Esophagus mucosa (tissue), 1 donor: ENCODE results near the gene ATAT1. TPM values are rescaled to one million over a fixed set of nuclear protein-coding genes. Genes with fewer than 3 reads are reported as not detected.
A peak's percentile ranks its signal among the peaks of the same experiment; 100 is the strongest.

Experiments used
- ATAC-seq: fragments of 200-7000 bp; cut with Tn5 transposase; one replicate; pipeline ENCODE4 v1.9.1; 2020
- total RNA-seq: library from RNA; stranded (reverse); gene quantifications from one replicate; pipeline ENCODE4 v1.2.4, GENCODE V29; 2023
- donor health status: DM: yes; HTN: yes; CAD: no.

Gene ATAT1
- total RNA-seq, 1 donor from 2014 or later, result 4.6 TPM

DNA sequence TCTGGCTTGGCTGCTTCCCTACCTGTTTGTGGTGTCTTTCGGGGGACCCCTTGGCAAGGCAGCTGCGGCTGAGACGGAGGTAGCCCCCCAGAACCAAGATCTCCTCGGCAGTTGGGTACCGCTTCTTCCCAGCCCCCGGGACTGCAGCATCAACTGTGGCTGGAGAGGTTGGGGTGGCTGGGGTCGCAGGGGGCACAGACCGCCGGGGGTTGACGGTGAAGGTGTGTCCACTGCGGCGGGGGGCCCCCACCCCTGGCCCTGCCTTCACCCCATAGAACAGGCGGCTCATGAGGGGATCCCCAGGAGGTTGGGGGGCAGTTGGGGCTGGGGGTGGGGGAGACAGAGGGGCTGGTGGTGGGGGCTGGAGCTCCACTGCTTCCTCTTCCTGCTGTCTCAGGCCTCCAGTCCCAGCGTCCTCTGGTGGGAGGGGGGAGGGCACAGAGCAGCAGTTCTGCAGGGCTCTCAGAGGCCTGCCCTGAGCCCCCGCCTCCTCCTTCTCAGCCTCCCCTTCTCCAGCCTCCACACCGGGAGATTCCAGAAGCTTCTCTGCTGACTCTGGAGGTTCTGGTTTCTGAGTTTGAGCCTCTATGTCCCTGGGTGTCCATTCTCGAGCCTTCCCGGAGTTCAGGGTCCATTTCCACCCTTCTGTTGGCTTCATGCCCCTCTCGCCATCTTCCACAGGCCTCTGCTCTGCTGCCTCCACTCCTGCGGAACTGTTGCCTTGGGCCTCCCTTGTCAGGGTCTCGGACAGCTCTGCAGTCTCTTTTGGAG lies 57.9 kb downstream of the ATAT1 start:
- no peak for ATAC-seq

DNA sequence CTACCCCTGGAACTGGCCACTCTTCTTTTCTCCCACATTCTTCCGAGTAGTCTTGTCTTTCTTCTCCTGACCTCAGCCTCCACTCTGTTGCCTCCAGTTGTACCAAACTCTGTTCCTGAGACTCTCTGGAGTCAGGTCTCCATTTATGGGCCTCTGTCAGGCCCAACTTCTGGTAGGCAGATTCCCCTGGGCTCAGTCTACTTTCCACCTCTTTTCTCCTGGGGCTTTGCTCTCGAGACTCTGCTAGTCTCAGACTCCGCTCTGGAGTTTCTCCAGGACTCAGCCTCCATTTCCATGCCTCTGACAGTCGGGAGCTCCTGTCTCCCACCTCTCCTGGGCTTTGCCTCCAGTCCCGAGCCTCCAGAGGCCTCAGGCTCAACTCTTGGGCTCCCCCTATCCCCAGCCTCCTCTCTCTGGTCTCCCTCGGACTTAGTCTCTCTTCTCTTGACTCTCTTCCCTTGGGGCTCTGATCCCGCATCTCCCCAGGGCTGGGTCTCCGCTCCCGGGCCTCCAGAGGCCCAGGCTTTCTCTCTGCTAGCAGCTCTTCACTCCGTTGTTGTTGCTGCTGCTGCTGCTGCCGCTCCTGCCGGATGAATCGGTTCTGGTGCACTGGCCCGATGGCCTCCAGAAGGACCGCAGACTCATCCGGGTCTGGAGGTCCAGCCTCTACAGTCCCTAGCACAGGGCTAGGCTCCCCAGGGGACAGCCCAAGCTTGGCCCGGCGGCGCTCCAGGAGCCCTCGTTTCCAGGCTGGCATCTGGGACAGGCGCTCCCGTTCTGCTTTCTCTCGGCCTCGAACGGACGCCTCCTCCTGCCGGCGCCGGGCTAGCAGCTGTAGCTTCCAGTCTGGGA lies 58.7 kb downstream of the ATAT1 start:
- no peak for ATAC-seq

DNA sequence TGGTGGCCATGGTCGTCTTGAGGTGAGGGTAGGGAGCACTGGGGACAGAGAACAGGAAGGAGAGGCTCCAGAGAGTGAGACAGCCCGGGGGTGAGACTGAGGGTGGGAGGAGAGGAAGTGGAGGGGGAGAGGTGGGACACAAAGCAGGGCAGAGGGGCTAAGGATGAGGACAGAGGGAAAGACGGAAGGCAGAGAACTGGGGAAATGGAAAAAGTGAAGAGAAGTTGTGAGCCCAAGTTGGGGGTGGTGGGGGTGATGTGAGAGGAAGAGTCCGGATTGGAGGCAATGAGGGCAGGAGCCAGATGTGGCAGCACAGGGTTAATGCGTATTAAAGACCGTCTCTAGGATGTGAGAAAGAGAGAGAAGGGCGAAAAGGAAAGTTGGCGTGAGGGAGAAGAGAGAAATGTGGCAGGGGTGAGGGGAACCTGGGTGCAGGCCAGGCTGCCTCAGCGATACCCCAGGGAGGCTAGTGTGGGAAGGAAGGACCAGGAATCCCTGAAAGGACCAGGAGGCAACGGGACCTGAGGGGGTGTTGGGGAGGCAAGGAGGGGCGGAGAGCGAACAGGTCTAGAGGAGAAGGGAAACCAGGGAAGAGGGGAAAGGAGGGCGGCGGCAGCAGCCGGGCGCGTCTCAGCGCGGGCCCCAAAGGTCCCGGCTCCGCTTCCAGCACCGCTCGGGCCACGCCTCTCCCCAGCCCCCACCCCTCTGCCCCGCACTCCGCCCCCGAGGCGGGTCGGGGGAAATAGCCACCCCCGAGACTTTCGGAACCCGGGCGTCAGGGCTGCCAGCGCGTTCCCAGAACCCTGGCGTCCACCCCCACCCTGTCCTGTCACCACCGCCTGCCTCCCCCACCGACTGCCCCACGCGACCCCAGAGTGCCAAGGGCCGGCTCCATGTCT lies 59.6 kb downstream of the ATAT1 start, which contains the start of gene PPP1R18:
Gene PPP1R18, minus strand, starts transcription at position 637 of the 899 bp plus-strand sequence. Its CDS starts 627 bp downstream, at position 10.
- peak; percentile 49 for ATAC-seq

DNA sequence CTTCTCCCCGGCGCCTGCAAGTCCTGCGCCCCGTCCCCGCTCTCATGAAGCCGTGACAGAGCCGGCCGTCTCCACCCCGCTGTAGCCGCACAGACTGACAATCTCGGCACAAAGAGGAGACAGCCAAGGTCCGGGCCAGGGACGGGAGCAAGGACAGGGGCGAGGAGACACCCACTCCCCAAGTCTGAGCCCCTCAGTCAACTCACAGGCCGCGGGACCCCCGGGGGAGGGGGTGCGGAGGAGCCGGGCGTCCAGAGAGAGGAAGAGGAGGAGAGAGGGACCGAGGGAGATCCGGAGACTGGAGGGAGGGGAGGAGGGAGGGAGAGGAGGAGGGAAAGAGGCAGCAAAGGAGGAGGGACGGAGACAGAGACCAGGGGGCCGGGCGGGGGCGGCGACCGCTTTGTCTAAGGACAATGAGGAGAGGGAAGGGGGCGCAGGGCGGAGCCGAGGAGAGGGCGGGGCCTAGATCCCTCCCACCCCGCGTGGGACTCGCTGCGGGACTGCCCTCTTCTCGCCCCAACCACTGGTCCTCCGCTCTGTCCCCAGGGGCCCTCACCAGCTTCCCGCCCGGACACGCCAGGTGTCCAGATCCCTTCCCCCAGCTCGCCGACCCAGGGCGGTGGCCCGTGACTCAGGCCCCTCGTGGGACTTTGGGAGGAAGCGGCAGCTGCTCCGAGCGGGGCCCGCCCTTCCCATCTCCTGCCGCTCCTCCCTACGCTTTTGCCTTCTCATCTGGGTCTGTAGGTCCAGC lies 60.4 kb downstream of the ATAT1 start:
- peak; percentile 82 for ATAC-seq

DNA sequence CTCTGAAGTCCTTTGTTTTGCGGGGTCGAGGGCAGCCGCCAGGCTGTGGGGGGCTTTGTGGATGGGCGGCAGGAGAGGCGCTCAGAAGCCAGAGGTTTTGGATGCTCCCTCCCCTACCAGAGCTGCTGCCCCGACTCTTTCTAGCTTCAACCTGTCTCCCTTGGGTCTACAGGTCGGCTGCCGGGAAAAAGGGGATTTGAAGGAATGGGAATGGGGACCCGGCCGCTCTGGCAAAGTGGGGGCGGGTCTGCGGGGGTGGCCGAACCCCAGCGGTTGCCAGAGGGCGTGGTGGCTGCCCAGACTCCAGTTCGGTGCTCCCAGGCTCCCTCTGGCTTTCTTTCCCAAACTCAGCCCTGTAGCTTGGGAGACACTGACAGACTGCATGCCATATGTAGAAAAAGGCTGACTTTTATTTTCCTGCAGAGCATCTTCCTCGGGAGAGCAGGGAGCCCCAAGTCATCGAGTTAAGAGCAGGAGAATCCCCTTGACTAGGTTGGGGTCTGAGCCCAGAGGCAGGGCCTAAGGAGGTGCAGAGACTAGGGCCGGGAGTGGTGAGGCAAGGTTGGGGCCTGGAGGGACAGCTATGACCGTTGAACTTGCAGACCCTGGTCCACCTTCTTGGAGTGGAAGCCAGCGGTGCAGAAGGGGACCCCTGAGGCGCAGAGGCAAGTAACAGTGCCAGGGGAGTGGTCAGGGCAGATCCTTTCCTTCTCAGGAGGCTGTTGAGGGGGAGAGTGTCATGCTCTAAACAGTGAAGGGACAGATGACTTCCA lies 61.2 kb downstream of the ATAT1 start:
- ATAC-seq, result no peak

DNA sequence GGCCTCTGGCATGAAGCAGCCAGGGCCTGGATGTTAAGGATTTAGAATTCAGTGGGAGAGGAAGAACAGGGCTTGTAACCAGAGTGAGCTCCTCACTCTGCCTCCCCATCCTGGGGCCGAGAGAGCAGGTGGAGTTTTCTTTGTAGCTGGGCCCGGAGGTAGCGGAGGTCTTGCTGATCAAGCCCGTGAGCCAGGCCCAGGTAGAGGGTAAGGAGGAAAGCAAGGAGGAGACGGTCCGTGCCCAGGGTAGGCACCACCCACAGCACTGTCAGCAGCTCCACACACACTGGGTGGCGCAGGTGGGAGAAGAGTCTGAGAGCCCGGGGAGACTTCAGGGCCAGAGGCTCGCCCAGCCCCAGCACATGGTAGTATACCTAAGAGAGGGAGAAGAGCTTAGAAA lies 61.9 kb downstream of the ATAT1 start:
- ATAC-seq, result no peak

DNA sequence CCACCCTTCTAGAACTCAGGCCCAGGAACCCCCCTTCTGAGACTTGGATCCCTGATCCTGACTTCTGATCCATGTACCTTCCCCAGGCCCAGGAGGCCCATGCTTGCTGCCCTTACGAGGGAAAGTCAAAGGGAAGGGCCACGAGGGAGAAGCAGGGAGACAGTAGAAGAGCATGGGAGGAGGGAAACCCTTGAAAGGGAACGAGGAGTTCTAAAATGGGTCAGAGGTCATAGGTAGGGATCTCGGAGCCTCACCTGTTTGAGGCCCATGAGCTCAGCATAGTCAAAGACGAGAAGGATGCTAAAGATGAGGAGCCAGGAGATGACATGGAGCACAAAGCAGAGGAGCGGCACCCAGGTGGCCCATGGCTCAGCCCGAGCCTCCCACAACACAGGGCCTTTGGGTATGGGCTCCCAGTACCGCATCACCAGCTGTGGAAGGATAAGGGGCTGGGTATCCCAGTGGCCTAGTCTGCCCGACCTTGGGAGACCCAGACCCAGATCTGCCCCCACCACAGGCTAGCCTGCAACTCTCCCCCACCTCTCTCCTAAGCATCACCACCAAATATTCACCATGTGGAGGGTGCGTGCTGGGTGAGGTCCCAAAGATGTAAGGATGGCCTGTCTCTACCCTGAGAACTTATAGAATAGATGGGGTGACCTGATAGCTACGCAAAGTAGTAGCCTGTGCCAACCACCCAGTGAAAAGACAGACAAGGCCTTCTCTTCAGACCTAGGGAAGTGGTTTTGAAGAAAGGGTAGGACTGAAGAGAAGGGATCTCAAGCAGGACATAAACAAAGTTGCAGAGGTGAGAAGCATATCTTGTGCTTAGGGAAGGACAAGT lies 62.6 kb downstream of the ATAT1 start:
- no peak for ATAC-seq

DNA sequence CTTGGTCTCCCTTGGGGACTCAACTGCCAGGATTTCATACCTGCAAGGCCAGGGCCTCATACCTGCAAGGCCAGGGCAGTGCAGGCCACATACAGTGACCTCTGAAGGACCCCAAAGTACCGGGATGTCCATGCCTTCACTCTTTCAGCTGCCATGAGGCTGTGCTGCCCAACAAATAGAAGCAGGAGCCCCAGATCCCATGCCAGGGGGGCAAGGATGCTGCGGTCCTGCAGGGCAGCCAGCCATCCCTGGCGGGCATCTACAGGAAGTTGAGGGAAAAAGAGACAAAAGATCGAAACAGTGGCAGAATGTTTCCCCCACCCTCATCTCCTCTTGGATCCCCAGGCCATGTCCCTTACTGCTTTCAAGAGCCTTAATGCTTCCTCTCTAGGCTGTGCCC lies 63.3 kb downstream of the ATAT1 start:
- ATAC-seq, result no peak

DNA sequence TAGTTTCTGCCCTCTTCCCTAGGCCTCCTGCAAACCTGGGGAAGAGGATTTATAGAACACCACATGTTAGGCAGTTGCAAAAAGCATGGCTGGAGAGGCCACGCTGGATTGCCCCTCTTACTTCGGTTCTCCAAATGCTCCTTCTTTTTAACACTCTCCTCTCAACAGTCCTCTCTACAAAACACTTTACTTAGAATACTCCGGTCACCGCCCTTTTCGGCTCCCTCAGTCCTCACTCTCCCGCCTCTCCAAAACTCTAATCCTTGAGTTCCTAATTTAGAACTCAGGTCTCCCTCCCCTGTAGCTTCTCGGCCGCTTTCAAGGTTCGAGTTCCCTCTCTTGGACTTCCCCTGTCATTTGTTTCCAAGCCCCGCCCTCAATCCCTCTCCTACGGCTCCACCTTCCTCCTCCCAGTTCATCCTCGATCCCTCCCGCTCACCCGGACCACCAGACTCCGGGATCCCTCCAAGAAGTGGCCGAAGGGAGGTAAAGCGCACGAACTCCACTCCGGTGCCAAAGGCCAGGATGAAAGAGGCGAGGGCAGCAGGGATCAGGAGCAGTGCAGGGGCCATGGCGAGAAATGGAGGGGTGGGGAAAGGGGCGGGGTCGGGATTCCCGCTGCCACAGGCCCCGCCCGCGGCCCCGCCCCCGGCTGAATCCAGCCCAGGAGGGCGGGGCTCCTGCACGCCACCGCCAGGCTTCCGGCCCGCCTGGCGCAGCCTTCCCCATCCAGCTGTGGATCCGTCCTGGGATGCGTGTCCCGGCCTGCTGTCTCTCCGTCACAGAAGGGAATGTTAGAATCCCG lies 63.9 kb downstream of the ATAT1 start, which contains the start of gene NRM:
Gene NRM, minus strand, starts transcription at position 582 of the 805 bp plus-strand sequence. Its CDS starts 10 bp downstream, at position 572.
- ATAC-seq, result peak; percentile 66

DNA sequence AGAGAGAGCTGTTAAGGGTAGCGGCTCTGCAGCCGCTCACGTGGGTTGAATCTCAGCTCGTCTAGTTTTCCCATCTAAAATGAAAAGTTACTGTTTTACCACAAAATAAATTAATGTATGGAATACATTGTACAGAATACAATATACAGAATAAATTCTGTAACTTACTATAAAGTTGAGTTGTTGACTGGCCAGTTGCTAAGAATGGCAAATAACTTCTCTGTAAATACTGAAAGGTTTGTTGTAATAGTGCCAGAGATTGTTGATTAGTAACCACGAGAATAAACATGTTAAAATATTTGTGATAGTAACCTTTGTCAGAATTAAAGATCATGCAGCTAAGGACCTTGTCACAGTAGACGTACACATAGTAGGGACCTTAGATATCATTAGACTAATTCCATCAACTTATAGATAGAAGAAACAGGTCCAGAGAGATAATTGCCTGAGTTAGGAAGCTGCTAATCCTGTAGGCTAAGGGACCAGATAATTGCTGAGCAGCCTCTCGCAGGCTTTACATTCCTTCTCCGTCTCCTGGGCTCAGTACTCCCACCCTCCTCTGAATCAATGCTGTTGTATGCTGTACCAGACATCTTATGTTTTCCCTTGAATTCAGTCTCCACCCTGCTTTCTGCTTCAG lies 64.7 kb downstream of the ATAT1 start:
- ATAC-seq, result no peak

Other genes starting within 250 kb of the ATAT1 start
- 190 TPM for gene HLA-E, start 137.4 kb upstream of the ATAT1 start, total RNA-seq
- gene GNL1, start 70.4 kb upstream of the ATAT1 start, total RNA-seq, result 32.5 TPM
- gene PRR3, start 69.6 kb upstream of the ATAT1 start, total RNA-seq, result 3.5 TPM
- gene ABCF1, start 55.4 kb upstream of the ATAT1 start, total RNA-seq, result 27.1 TPM
- gene PPP1R10, start 9.6 kb upstream of the ATAT1 start, total RNA-seq, result 30.0 TPM
- gene MRPS18B, start 9.0 kb upstream of the ATAT1 start, total RNA-seq, result 48.2 TPM
- 10.0 TPM for gene C6orf136, start 20.3 kb downstream of the ATAT1 start, total RNA-seq
- gene DHX16, start 46.1 kb downstream of the ATAT1 start, total RNA-seq, result 17.8 TPM
- 22.9 TPM for gene PPP1R18, start 59.8 kb downstream of the ATAT1 start, total RNA-seq
- 12.7 TPM for gene NRM, start 64.1 kb downstream of the ATAT1 start, total RNA-seq
- gene MDC1, start 90.4 kb downstream of the ATAT1 start, total RNA-seq, result 15.7 TPM
- gene TUBB, start 93.5 kb downstream of the ATAT1 start, total RNA-seq, result 327 TPM
- gene FLOT1, start 115.8 kb downstream of the ATAT1 start, total RNA-seq, result 75.0 TPM
- gene IER3, start 117.7 kb downstream of the ATAT1 start, total RNA-seq, result 74.3 TPM